GM10248 (cell line): Measurements from ENCODE around the gene CACNA2D3.

Experiments
- CTCF ChIA-PET: fragments of 300-600 bp; sonication (Branson Sonifier 250); formaldehyde crosslinking; extraction: SDS; loops from one replicate; lab custom pipeline; 2021; ENCODE audit warnings: antibody characterized with exemption; lab: Yijun Ruan, JAX
- POLR2A ChIA-PET: fragments of 350-650 bp; sonication (Branson Sonifier 250); formaldehyde crosslinking; extraction: SDS; loops from one replicate; lab custom pipeline; 2020; ENCODE audit warnings: antibody characterized with exemption; lab: Yijun Ruan, JAX
- DNase-seq: peaks from one replicate; pipeline ENCODE4 v3.0.0; 2012; ENCODE audit errors: extremely low spot score
- TF ChIP-seq, protein P1 (sequence below): IDR thresholded peaks from 2 replicates; pipeline ENCODE4 v1.5.1; 2012; ENCODE audit warnings: mild to moderate bottlenecking, low read depth; ENCODE audit errors: extremely low read depth, missing control alignments, control extremely low read depth

The CACNA2D3 gene

GRCh38 chr3:54262946-54263345 is 140.6 kb downstream of the CACNA2D3 start:
- TF ChIP-seq, protein P1, sequence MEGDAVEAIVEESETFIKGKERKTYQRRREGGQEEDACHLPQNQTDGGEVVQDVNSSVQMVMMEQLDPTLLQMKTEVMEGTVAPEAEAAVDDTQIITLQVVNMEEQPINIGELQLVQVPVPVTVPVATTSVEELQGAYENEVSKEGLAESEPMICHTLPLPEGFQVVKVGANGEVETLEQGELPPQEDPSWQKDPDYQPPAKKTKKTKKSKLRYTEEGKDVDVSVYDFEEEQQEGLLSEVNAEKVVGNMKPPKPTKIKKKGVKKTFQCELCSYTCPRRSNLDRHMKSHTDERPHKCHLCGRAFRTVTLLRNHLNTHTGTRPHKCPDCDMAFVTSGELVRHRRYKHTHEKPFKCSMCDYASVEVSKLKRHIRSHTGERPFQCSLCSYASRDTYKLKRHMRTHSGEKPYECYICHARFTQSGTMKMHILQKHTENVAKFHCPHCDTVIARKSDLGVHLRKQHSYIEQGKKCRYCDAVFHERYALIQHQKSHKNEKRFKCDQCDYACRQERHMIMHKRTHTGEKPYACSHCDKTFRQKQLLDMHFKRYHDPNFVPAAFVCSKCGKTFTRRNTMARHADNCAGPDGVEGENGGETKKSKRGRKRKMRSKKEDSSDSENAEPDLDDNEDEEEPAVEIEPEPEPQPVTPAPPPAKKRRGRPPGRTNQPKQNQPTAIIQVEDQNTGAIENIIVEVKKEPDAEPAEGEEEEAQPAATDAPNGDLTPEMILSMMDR: no peak
- ChIA-PET CTCF (interaction anchor here (0.6 to 0.8 kb wide), 2 partner anchors 9 to 833 kb away, joined by 3 to 4 read pairs; no protein-coding TSS in a partner anchor), POLR2A (no interaction called here)
- no peak for DNase-seq

DNA sequence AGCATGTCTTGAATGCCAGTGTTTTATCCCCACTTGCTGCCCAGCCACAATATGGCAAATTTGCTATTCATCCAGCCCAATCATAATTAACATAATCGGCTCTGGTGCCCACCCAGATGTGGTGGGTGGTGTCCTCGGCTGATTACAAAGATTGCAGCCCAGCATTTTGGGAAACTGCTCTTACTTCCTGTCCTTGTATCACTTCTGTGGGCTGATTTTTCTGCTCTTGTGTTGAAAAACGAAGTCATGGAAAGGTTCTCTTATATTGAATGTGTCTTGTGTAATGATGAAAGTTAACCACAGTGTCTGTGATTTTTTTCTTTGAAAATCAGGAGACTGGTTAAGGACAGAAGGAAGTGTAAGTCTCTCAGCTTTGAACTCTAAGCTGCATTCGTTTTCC is 141.7 kb downstream of the CACNA2D3 start:
- TF ChIP-seq, protein P1: no peak
- no peak for DNase-seq
- ChIA-PET POLR2A (no interaction called here), CTCF (no interaction called here)

- DNase-seq: no peak
- CTCF ChIA-PET: interaction anchor here (0.8 kb wide), 1 partner anchor 14 kb away, joined by 4 read pairs; no protein-coding TSS in a partner anchor
- TF ChIP-seq, protein P1: no peak
- POLR2A ChIA-PET: no interaction called here
Observed at GRCh38 chr3:54270816-54271526, 148.6 kb downstream of the CACNA2D3 start.

DNA sequence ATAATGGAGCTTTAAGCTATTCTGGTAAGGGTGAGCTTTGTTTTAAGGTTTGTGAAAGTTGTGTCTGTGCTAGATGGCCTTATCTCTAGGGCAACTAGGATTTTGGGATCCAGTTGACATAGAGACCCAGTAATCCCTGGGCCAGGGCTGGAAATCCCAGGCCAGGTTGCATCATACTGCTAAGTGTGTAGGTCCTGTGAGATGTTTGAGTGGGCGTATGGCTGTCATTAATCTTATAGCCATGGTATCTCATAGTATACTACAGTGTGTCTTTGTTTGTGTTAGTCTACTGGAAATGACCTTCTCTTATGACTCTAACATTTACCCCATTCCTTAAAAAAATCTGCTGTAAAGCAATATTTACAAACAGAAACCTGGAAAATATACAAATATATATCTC is 151.4 kb downstream of the CACNA2D3 start:
- no peak for DNase-seq
- TF ChIP-seq, protein P1: no peak
- ChIA-PET CTCF (no interaction called here), POLR2A (no interaction called here)

- TF ChIP-seq, protein P1: no peak
- DNase-seq: no peak
- CTCF ChIA-PET: no interaction called here
- POLR2A ChIA-PET: no interaction called here
Observed at GRCh38 chr3:54274607-54275006, 152.3 kb downstream of the CACNA2D3 start.

GRCh38 chr3:54279005-54279583 is 156.7 kb downstream of the CACNA2D3 start:
- no peak for DNase-seq
- TF ChIP-seq, protein P1: no peak
- CTCF ChIA-PET: interaction anchor here (0.8 kb wide), 1 partner anchor 9 kb away, joined by 4 read pairs; no protein-coding TSS in a partner anchor
- POLR2A ChIA-PET: no interaction called here
